HG03354 (cell line): ENCODE measurements around the gene TAC3.
A peak's percentile ranks its signal among the peaks of the same experiment; 100 is the strongest.
"Not testable (repeated sequence)": the region's sequence is repeated elsewhere in the genome, so short reads cannot be mapped to it uniquely, and the experiment has no call there.

ENCODE experiments used
- ATAC-seq: cut with Tn5 transposase; IDR thresholded peaks from one replicate; pipeline ENCODE4 v1.9.1; 2021; ENCODE audit warnings: mild to moderate bottlenecking; ENCODE audit not compliant: unreplicated experiment, poor library complexity, severe bottlenecking

Gene TAC3

GRCh38 chr12:57016348-57016747, at the start of gene TAC3:
TSS of gene TAC3 (minus strand) at chr12:57016529. CDS start at chr12:57015797, 732 bp downstream.
- ATAC-seq: no peak

GRCh38 chr12:57063991-57064685, 47.8 kb upstream of the TAC3 start:
- peak; percentile 86 for ATAC-seq

GRCh38 chr12:57058454-57058853, 42.1 kb upstream of the TAC3 start:
- ATAC-seq: peak; percentile 72

- no peak for ATAC-seq
Observed at GRCh38 chr12:57057067-57057751, 40.9 kb upstream of the TAC3 start.

- no peak for ATAC-seq
Observed at GRCh38 chr12:57055824-57056223, 39.5 kb upstream of the TAC3 start.

- ATAC-seq: not testable (repeated sequence)
Observed at GRCh38 chr12:57053901-57054300, 37.6 kb upstream of the TAC3 start.

GRCh38 chr12:57053146-57053545, 36.8 kb upstream of the TAC3 start:
- ATAC-seq: not testable (repeated sequence)

- ATAC-seq: no peak
Observed at GRCh38 chr12:57051011-57051410, 34.7 kb upstream of the TAC3 start.

- no peak for ATAC-seq
Observed at GRCh38 chr12:57049890-57050289, 33.6 kb upstream of the TAC3 start, which contains the start of gene MYO1A. TSS of gene MYO1A (minus strand) at chr12:57050129. CDS start at chr12:57048323, 1,806 bp downstream.

GRCh38 chr12:57049119-57049446, 32.8 kb upstream of the TAC3 start:
- ATAC-seq: no peak

GRCh38 chr12:57048423-57049118, 32.2 kb upstream of the TAC3 start:
- no peak for ATAC-seq

- ATAC-seq: no peak
Observed at GRCh38 chr12:57047981-57048380, 31.7 kb upstream of the TAC3 start.

GRCh38 chr12:57046947-57047890, 30.9 kb upstream of the TAC3 start:
- ATAC-seq: no peak

GRCh38 chr12:57046086-57046791, 29.9 kb upstream of the TAC3 start:
- no peak for ATAC-seq

GRCh38 chr12:57044889-57045288, 28.6 kb upstream of the TAC3 start:
- ATAC-seq: no peak

GRCh38 chr12:57044468-57044867, 28.1 kb upstream of the TAC3 start:
- ATAC-seq: no peak

- ATAC-seq: no peak
Observed at GRCh38 chr12:57042695-57043094, 26.4 kb upstream of the TAC3 start.

GRCh38 chr12:57040750-57041149, 24.4 kb upstream of the TAC3 start:
- no peak for ATAC-seq

GRCh38 chr12:57040211-57040610, 23.9 kb upstream of the TAC3 start:
- no peak for ATAC-seq
